Measurements from ENCODE around the gene RHO. TPM values are rescaled to one million over a fixed set of nuclear protein-coding genes. Genes with fewer than 3 reads are reported as not detected.
A peak's percentile ranks its signal among the peaks of the same experiment; 100 is the strongest.
"Not testable (repeated sequence)": the region's sequence is repeated elsewhere in the genome, so short reads cannot be mapped to it uniquely, and the experiment has no call there.

RHO gene
- total and polyA plus RNA-seq, 5 donors = not detected

DNA sequence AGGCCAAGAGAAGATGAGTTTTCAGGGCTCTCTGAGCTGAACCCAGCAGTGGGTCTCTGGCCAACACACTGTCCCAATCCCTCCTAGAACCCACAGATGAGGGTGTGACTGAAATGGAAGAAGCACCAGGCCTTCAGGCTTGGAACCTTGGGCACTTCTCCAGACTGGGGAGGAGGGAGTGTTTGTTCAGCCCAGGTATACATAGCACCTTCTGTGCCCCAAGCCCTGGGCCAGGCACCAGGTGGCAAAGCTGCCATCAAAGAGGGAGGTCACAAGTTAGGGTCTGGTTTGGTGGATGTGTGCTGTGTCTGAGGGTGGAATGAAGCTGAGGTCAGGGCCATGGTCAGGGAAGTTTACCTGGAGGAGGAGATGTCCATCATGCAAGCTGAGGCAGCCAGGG lies 15.8 kb upstream of the RHO start:
- Histone ChIP-seq H3K27me3 (ENCODE audit: control insufficient read depth, insufficient read depth) (no peaks in the 10 kb centered on the region), H3K27ac (ENCODE audit: low read length) (no peak overlapping the region), H3K4me3 (ENCODE audit: low read length) (no peak overlapping the region), H3K9me3 (ENCODE audit: control insufficient read depth, low read length) (no peaks in the 10 kb centered on the region), H3K4me1 (ENCODE audit: control insufficient read depth, insufficient read depth, low read length) (peaks cover 4% of the 10 kb centered on the region)
- no peak for DNase-seq
- intact Hi-C loops (cut with DNase I) = no loop called here
- no peak for ATAC-seq

- Histone ChIP-seq H3K4me1 (ENCODE audit: control insufficient read depth, insufficient read depth, low read length) (peaks cover 2% of the 10 kb centered on the region), H3K9me3 (ENCODE audit: control insufficient read depth, low read length) (no peaks in the 10 kb centered on the region), H3K27me3 (ENCODE audit: control insufficient read depth, insufficient read depth) (no peaks in the 10 kb centered on the region), H3K4me3 (ENCODE audit: low read length) (no peak overlapping the region), H3K27ac (ENCODE audit: low read length) (no peak overlapping the region)
- peak in 1 of 3 donors; percentile 22 for DNase-seq
- intact Hi-C loops (cut with DNase I) = no loop called here
- ATAC-seq = peak; percentile 4 to 18
- WGBS = 88% methylated on average over 8 of the region's 8 CpGs
Measured at GRCh38 chr3:129513705-129514104, 14.7 kb upstream of the RHO start.

GRCh38 chr3:129514110-129514509 lies 14.3 kb upstream of the RHO start:
- Histone ChIP-seq H3K27me3 (ENCODE audit: control insufficient read depth, insufficient read depth) (no peaks in the 10 kb centered on the region), H3K4me1 (ENCODE audit: control insufficient read depth, insufficient read depth, low read length) (peaks cover 2% of the 10 kb centered on the region), H3K9me3 (ENCODE audit: control insufficient read depth, low read length) (no peaks in the 10 kb centered on the region), H3K4me3 (ENCODE audit: low read length) (no peak overlapping the region), H3K27ac (ENCODE audit: low read length) (no peak overlapping the region)
- peak; percentile 22 to 24 for ATAC-seq
- intact Hi-C loops (cut with DNase I) = no loop called here
- DNase-seq = peak in 1 of 3 donors; percentile 40
- 88% methylated on average over 10 of the region's 10 CpGs for WGBS

DNA sequence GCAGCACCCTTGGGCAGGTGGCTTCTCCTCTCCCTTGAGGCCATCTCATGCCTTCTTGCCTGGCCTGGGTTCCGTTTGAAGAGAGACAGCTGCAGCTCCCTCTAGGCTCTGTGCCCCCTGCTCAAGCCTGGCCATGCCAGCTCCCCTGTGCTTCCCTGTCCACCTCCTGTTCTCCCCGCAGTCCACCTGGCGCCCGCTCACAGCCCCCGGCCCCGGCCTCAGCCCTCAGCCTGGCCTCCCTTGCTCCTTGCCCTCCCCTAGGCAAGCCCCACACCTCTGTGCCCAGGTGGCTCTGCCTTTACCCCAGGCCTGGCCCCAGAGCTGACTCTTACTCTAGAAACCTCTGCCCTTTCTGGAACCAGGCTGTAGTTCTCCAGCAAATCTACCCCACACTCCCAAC lies 13.9 kb upstream of the RHO start:
- no peak overlapping the region for H3K4me3 ChIP-seq (ENCODE audit: low read length)
- no peaks in the 10 kb centered on the region for H3K9me3 ChIP-seq (ENCODE audit: control insufficient read depth, low read length)
- H3K27ac ChIP-seq (ENCODE audit: low read length) = no peak overlapping the region
- no peak for ATAC-seq
- no peaks in the 10 kb centered on the region for H3K27me3 ChIP-seq (ENCODE audit: control insufficient read depth, insufficient read depth)
- 97% methylated on average over 6 of the region's 6 CpGs for WGBS
- intact Hi-C loops (cut with DNase I) = no loop called here
- DNase-seq = peak in 1 of 3 donors; percentile 15
- H3K4me1 ChIP-seq (ENCODE audit: control insufficient read depth, insufficient read depth, low read length) = peaks cover 2% of the 10 kb centered on the region

DNA sequence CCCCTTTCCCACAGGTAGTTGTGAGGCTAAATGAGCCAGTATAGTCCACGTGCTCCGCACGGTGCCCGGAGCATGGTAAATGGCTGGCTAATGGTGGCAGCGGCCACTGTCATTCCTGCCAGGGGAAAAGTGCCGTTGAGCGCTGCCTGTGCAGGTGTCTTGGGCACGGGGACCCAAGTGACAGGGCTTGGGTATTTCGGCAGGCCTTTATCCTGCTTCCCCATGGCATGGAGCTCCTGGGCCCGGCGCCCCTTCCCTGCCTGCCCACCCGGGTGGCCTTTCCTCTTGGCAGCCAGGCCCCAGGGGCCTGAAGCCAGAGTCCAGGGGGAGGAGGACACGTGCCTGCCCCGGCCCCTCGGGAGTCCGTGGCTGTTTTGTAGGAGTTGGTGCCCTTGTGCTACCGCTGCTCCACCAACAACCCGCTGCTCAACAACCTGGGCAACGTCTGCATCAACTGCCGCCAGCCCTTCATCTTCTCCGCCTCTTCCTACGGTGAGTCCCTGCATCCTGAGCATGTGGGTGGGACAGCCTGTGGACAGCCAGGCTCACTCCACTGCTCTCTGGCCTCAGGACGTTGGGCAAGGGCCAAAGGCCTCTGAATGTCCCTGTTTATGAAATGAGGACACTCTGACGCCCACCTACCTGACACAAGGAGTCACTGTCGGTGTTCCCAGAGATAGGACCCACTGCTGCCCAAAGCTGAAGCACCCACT lies 13.2 kb upstream of the RHO start:
- H3K9me3 ChIP-seq (ENCODE audit: control insufficient read depth, low read length); ATAC-seq; intact Hi-C loops (cut with DNase I); H3K27me3 ChIP-seq (ENCODE audit: control insufficient read depth, insufficient read depth); H3K27ac ChIP-seq (ENCODE audit: low read length); H3K4me3 ChIP-seq (ENCODE audit: low read length); H3K4me1 ChIP-seq (ENCODE audit: control insufficient read depth, insufficient read depth, low read length): not testable (repeated sequence)
- DNase-seq = peak in 1 of 3 donors; percentile 38
- WGBS = 85% methylated on average over 21 of the region's 25 CpGs

DNA sequence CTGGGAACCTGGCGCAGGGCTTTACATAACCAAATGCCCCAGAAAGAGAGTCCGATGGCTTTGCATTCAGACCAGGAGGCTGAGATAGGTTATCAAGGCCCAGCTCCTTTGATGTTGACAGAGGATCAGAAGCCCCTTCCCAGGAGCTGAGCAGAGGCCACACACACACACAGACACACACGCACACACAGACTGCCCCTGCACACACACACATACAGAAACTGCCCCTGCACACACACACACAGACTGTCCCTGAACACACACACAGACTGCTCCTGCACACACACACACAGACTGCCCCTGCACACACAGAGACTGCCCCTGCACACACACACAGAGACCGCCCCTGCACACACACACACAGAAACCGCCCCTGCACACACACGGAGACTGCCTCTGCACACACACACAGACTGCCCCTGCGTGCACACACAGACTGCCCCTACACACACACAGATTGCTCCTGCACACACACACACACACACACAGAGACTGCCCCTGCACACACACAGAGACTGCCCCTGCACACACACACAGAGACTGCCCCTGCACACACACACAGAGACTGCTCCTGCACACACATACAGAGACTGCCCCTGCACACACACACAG lies 12.5 kb upstream of the RHO start:
- H3K4me1 ChIP-seq (ENCODE audit: control insufficient read depth, insufficient read depth, low read length); H3K9me3 ChIP-seq (ENCODE audit: control insufficient read depth, low read length); H3K4me3 ChIP-seq (ENCODE audit: low read length); intact Hi-C loops (cut with DNase I); H3K27ac ChIP-seq (ENCODE audit: low read length); H3K27me3 ChIP-seq (ENCODE audit: control insufficient read depth, insufficient read depth); ATAC-seq: not testable (repeated sequence)
- DNase-seq = peak in 1 of 3 donors; percentile 20
- WGBS = 91% methylated on average over 7 of the region's 7 CpGs

- Histone ChIP-seq H3K4me3 (ENCODE audit: low read length) (no peak overlapping the region), H3K27me3 (ENCODE audit: control insufficient read depth, insufficient read depth) (no peaks in the 10 kb centered on the region), H3K4me1 (ENCODE audit: control insufficient read depth, insufficient read depth, low read length) (peaks cover 2% of the 10 kb centered on the region), H3K9me3 (ENCODE audit: control insufficient read depth, low read length) (no peaks in the 10 kb centered on the region), H3K27ac (ENCODE audit: low read length) (no peak overlapping the region)
- DNase-seq (peak in 1 of 3 donors; percentile 29), ATAC-seq (no peak)
- WGBS = 87% methylated on average over 7 of the region's 7 CpGs
- intact Hi-C loops (cut with DNase I) = no loop called here
Measured at GRCh38 chr3:129517516-129517915, 10.9 kb upstream of the RHO start.

DNA sequence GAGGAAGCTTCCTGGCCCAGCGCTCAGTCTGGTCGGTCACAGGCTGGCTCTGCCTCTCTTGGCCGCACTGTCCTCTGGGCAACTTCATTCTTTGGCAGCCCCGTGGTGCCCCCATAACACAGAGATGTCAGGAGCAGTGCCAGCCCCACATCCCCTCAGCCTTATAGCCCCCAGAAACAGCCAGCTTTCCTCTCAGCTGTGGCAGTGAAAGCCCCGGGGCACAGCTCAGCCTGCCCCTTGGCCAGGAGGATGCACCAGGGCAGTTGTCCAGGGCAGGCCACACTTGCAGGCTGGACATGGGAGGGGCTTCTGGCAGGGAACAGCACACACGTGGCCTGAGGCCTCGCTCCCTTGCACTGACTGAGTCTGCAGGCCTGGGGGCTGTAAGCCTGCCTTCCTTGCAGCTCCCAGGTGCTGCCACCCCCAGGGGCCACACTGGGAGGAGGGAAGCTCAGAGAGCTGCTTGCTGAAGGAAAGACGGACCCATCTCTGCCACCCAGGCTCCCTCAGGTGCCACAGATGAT lies 10.3 kb upstream of the RHO start:
- no peak overlapping the region for H3K27ac ChIP-seq (ENCODE audit: low read length)
- no peaks in the 10 kb centered on the region for H3K9me3 ChIP-seq (ENCODE audit: control insufficient read depth, low read length)
- ATAC-seq (peak in 1 of 2 donors; percentile 4), DNase-seq (peak in 1 of 3 donors; percentile 57)
- no peak overlapping the region for H3K4me3 ChIP-seq (ENCODE audit: low read length)
- 75% methylated on average over 8 of the region's 8 CpGs for WGBS
- no peaks in the 10 kb centered on the region for H3K27me3 ChIP-seq (ENCODE audit: control insufficient read depth, insufficient read depth)
- H3K4me1 ChIP-seq (ENCODE audit: control insufficient read depth, insufficient read depth, low read length) = no peaks in the 10 kb centered on the region
- intact Hi-C loops (cut with DNase I) = no loop called here

DNA sequence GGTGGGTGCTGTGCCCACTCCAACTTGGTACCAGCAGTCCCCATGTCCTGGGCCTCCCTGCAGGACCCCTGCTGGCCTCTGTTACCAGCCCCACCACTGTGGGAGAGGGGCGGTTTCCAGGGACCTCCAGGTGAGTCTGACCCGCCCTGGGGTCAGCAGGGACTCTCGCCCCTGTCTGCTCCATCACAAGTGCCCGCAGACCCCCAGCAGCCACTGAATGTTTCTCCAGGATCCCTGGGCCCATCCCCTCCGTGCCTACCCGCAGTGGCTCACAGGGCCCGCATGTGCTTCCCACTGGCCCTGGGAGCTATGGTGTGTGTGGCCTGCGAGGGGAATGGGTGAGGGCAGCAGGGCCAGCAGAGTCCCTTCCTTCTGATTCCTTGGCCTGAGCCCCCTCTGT lies 9.9 kb upstream of the RHO start:
- H3K4me3 ChIP-seq (ENCODE audit: low read length) = no peak overlapping the region
- DNase-seq (peak in 1 of 3 donors; percentile 30), ATAC-seq (no peak)
- H3K27ac ChIP-seq (ENCODE audit: low read length) = no peak overlapping the region
- intact Hi-C loops (cut with DNase I) = no loop called here
- WGBS = 96% methylated on average over 8 of the region's 8 CpGs
- no peaks in the 10 kb centered on the region for H3K27me3 ChIP-seq (ENCODE audit: control insufficient read depth, insufficient read depth)
- no peaks in the 10 kb centered on the region for H3K9me3 ChIP-seq (ENCODE audit: control insufficient read depth, low read length)
- no peaks in the 10 kb centered on the region for H3K4me1 ChIP-seq (ENCODE audit: control insufficient read depth, insufficient read depth, low read length)

DNA sequence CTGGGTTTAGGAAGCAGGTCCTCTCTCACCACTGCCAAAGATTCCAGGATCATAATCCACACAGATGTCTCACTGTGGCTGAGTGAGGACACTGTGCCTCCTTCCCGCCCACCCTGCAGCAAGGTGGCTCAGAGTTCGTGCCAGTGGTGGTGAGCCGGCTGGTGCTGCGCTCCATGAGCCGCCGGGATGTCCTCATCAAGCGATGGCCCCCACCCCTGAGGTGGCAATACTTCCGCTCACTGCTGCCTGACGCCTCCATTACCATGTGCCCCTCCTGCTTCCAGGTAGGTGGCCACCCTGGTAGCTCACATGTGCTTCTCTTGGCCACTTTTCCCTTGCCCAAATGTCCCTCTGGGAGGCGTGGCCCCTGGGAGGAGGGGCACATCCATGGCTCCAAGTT lies 9.0 kb upstream of the RHO start:
- Histone ChIP-seq H3K4me3 (ENCODE audit: low read length) (no peak overlapping the region), H3K27ac (ENCODE audit: low read length) (no peak overlapping the region), H3K27me3 (ENCODE audit: control insufficient read depth, insufficient read depth) (no peaks in the 10 kb centered on the region), H3K4me1 (ENCODE audit: control insufficient read depth, insufficient read depth, low read length) (no peaks in the 10 kb centered on the region), H3K9me3 (ENCODE audit: control insufficient read depth, low read length) (no peaks in the 10 kb centered on the region)
- intact Hi-C loops (cut with DNase I) = no loop called here
- DNase-seq = no peak
- ATAC-seq = no peak
- 97% methylated on average over 10 of the region's 10 CpGs for WGBS

GRCh38 chr3:129519896-129520715 lies 8.3 kb upstream of the RHO start:
- intact Hi-C loops (cut with DNase I) = no loop called here

More at GRCh38 chr3:129519896-129520715, 8.3 kb upstream of the RHO start:
- WGBS = 87% methylated on average over 15 of the region's 15 CpGs
- ATAC-seq = no peak
- peak in 1 of 3 donors; percentile 33 for DNase-seq
- no peaks in the 10 kb centered on the region for H3K27me3 ChIP-seq (ENCODE audit: control insufficient read depth, insufficient read depth)
- no peak overlapping the region for H3K4me3 ChIP-seq (ENCODE audit: low read length)
- no peaks in the 10 kb centered on the region for H3K9me3 ChIP-seq (ENCODE audit: control insufficient read depth, low read length)
- H3K4me1 ChIP-seq (ENCODE audit: control insufficient read depth, insufficient read depth, low read length) = no peaks in the 10 kb centered on the region
- H3K27ac ChIP-seq (ENCODE audit: low read length) = no peak overlapping the region
